ENCODE measurements around the gene HORMAD2.
"Not testable (repeated sequence)": the region's sequence is repeated elsewhere in the genome, so short reads cannot be mapped to it uniquely, and the experiment has no call there.

- not testable (repeated sequence) for TF ChIP-seq CTCF (conservative IDR thresholded peaks at IDR 0.05); EZH2 (IDR thresholded peaks at IDR 0.05; ENCODE audit: low read depth)
Measured at GRCh38 chr22:30100770-30101169, 20.5 kb downstream of the HORMAD2 start.
